Lower leg skin (tissue), 4 donors: ENCODE measurements around the gene INHBA. TPM values are rescaled to one million over a fixed set of nuclear protein-coding genes. Genes with fewer than 3 reads are reported as not detected.

Experiments used
- DNase-seq, 2 donors: peaks; one replicate each; pipeline ENCODE4 v3.0.0-alpha.2; 2019; ENCODE audit warnings: low spot score in 2 of 2
- H3K4me3 ChIP-seq: fragments of 200-600 bp; sonication (generic); 2 replicates; pipeline ENCODE4 v1.5.1; 2017; ENCODE audit warnings: mild to moderate bottlenecking, low read depth; ENCODE audit not compliant: poor library complexity, severe bottlenecking
- POLR2A ChIP-seq, 2 donors: fragments of 450-650 bp; IDR thresholded peaks; one replicate each; pipeline ENCODE4 v1.6.1; 2016 to 2017; ENCODE audit warnings: antibody characterized with exemption in 2 of 2, mild to moderate bottlenecking in 1 of 2, moderate library complexity in 1 of 2
- WGBS, 2 donors: methylation state at CpG; one replicate each; pipeline ENCODE4 v1.1.5; 2018; 5-methylcytosine and 5-hydroxymethylcytosine counted together
- intact Hi-C: fragments of 100-400 bp; cut with DNase I; formaldehyde crosslinking; loops from one replicate; pipeline ENCODE4 v1.15.0; 2023; ENCODE audit warnings: low total_unique reads
- total RNA-seq, 4 donors: library from RNA; depleted of rRNA; stranded (reverse); fragments of >200 nt; gene quantifications; one replicate each; pipeline ENCODE4 v1.1.0, GENCODE V29; 2016
- TF ChIP-seq, protein P1 (sequence below), 3 donors: fragments of 450-650 bp; IDR thresholded peaks; one replicate each; pipeline ENCODE4 v1.5.1; 2016; ENCODE audit warnings: antibody characterized with exemption in 3 of 3, mild to moderate bottlenecking in 3 of 3, moderate library complexity in 2 of 3

Gene INHBA
- total RNA-seq, 4 donors from 2014 or later = 1.1 to 6.3 (median 1.7) TPM

DNA sequence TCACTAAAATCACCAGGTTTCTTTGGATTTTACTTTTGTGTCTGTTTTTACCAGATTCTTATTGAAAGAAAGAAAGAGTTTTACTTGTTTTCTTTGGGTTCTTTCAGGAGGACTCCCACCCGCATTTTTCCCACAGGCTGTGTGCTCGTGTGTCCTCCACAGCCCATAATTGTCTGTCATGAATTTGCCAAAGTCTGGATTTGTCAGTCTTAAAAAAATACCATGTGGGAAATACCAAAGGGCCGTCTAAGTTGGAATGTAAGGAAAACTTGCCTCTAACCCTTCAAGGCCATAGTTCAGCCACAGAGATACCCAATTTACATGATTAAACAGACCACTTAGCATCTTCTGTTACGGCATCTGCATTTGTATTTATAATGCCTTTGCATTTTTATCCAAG is 41.3 kb upstream of the INHBA start:
- 60% methylated on average over 4 of the region's 4 CpGs for WGBS, 2 donors
- DNase-seq = no peak
- TF ChIP-seq, protein P1, sequence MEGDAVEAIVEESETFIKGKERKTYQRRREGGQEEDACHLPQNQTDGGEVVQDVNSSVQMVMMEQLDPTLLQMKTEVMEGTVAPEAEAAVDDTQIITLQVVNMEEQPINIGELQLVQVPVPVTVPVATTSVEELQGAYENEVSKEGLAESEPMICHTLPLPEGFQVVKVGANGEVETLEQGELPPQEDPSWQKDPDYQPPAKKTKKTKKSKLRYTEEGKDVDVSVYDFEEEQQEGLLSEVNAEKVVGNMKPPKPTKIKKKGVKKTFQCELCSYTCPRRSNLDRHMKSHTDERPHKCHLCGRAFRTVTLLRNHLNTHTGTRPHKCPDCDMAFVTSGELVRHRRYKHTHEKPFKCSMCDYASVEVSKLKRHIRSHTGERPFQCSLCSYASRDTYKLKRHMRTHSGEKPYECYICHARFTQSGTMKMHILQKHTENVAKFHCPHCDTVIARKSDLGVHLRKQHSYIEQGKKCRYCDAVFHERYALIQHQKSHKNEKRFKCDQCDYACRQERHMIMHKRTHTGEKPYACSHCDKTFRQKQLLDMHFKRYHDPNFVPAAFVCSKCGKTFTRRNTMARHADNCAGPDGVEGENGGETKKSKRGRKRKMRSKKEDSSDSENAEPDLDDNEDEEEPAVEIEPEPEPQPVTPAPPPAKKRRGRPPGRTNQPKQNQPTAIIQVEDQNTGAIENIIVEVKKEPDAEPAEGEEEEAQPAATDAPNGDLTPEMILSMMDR (IDR thresholded peaks at IDR 0.05) = no peak
- TF ChIP-seq POLR2A (IDR thresholded peaks at IDR 0.05) = no peak
- no peak overlapping the region for H3K4me3 ChIP-seq
- intact Hi-C loops = no loop called here

DNA sequence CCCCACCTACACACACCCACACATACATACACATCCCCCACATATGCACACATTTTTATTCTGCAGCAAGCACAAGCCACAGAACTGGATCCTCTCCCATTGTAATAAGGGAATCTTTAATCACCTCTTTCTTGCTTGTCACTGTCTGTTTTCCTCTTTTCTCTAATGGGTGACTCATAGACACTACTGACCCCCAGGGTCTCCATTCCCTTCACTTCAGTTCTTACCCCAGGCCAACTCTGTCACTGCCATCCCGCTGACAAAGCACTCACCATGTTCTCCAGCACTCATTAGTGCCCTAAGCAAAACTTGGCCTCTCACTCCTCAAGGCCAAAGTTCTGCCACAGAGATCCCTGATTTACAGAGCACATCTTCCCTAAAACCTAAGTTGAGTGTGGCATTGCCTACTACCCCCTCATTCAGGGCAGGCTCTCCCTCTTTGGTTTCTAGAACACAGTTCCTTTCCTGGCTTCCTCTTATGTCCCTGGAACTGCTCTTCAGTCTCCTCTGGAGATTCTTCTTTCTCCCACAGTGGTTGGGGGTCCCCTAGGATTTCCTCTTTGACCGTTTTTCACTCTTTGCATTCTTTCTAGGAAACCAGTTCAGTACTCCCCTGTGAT is 39.6 kb upstream of the INHBA start:
- no peak for DNase-seq
- intact Hi-C loops = no loop called here

DNA sequence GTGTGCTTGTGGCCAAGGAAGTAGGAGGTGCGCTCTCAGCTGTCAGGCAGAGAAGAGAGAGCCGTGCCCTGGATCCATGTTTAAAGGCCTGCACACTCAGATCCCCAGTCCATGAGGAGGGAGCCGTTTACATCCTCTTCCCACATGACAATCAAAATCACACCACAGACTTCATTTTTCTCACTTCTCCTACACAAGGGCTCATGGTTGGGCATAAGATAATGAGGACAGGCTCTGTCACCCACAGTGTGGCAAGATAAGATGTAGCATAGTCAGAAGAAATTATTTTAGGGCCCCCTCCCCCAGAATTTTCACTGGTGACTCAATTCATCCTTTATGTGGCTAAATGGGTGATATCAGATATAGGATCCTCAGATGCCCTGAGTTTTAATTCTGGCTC is 35.9 kb upstream of the INHBA start:
- no peak for TF ChIP-seq POLR2A (IDR thresholded peaks at IDR 0.05)
- TF ChIP-seq, protein P1 (IDR thresholded peaks at IDR 0.05) = no peak
- H3K4me3 ChIP-seq = no peak overlapping the region
- 85 to 86% methylated on average over 3 of the region's 3 CpGs for WGBS, 2 donors
- intact Hi-C loops = no loop called here
- no peak for DNase-seq

More for the DNA sequence above, 39.6 kb upstream of the INHBA start:
- no peak for TF ChIP-seq POLR2A (IDR thresholded peaks at IDR 0.05)
- TF ChIP-seq, protein P1 (IDR thresholded peaks at IDR 0.05) = no peak
- H3K4me3 ChIP-seq = no peak overlapping the region
- 75 to 76% methylated on average over 2 of the region's 2 CpGs for WGBS, 2 donors

DNA sequence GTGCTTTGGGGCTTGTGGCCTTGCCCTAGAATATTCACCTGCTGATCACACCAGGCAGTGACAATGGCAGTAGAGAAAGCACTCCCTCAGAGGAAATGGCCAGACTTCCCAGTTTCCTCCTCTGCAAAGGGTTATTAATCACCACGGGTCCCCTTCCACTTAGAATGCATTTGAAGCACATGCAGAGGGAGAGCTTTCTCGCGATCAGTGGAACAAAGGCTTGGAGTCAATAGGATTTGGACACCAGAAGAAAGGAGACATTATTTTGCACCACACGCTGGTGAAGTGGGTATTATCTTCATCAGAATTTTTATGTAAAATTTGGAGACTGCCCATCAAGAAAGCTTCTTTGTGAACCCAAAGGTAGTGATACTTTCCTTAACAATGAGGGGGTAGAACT is 35.4 kb upstream of the INHBA start:
- intact Hi-C loops = no loop called here
- no peak overlapping the region for H3K4me3 ChIP-seq
- DNase-seq = no peak
- 80 to 82% methylated on average over 4 of the region's 4 CpGs for WGBS, 2 donors
- no peak for TF ChIP-seq POLR2A (IDR thresholded peaks at IDR 0.05)

DNA sequence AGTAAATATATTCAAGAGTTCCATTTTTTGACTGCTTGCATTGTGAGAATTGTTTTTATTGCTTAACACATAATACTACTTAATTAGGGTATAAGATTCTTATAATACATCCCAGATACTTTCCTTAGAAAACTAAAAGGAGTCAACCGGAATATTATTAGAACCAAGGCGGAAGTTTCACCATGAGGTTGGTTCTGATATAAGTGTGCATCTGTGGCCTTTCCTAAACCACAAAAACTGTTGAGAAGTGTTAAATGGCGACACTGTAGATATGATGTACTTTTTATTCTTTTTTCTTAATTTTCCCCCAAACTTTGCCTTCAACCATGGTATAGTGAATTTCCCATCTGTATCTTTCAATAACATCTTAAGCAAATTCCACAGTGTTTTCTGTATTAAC is 32.3 kb upstream of the INHBA start:
- no peak for DNase-seq
- intact Hi-C loops = no loop called here
- 85 to 86% methylated on average over 3 of the region's 3 CpGs for WGBS, 2 donors
- no peak for TF ChIP-seq POLR2A (IDR thresholded peaks at IDR 0.05)
- TF ChIP-seq, protein P1 (IDR thresholded peaks at IDR 0.05) = no peak
- no peak overlapping the region for H3K4me3 ChIP-seq

DNA sequence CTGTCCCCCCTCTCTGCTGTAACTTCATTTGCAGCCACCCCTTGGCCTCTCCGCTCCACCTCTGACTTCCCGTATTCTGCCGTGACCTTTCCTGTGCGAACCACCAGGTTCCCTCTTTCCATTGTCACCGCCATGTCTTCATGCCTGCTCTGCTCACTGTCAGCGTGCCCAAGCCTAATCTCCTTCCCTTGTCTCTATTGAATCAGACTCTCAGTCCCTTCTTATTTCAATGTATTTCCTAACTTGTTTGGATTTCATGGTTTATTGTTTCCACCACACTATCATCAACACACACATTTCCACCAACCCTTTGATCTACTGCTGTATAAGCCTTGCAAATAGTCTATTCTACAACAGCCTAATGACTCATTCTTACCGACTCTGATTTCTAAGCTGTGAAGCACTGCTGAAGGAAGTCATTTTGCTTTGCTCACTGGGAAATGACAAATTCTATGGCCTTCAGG is 30.0 kb upstream of the INHBA start:
- WGBS, 2 donors = 68 to 69% methylated on average over 7 of the region's 7 CpGs
- DNase-seq = no peak
- H3K4me3 ChIP-seq = no peak overlapping the region
- intact Hi-C loops = no loop called here
- TF ChIP-seq, protein P1 (IDR thresholded peaks at IDR 0.05) = no peak
- no peak for TF ChIP-seq POLR2A (IDR thresholded peaks at IDR 0.05)
